ENCODE results near the gene ZMAT5. TPM values are rescaled to one million over a fixed set of nuclear protein-coding genes. Genes with fewer than 3 reads are reported as not detected.

Gene ZMAT5
- polyA plus RNA-seq, 3 donors = 27.1 to 79.4 (median 59.3) TPM

DNA sequence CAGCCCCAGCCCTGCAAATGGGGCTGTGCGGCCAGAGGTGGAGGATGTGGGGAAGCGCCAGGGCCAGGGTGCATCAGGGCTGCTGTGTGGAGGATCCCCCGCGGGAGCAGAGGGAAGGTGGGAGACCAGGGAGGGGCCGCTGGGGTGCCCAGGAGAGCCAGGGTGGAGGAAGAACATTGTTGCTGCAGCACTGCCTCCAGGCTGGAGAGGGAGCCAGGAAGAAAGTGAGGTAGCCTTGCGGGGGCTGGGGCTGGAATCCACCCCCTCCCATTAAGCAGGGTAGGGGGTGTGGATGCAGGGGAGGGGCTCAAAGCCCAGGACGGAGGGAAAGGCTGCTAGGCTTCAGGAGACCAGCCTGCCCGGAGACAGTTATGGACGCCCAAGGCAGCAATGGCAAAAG lies 32.0 kb downstream of the ZMAT5 start:
- H4K20me1 ChIP-seq (ENCODE audit: insufficient read depth, low read length) = no peaks in the 10 kb centered on the region
- peaks cover 1 to 7% (median 5%) of the 10 kb centered on the region in 3 donors for H3K27me3 Mint-ChIP-seq (ENCODE audit: low read depth in 3 of 3)
- intact Hi-C loops (cut with micrococcal nuclease) = no loop called here
- H3K27ac Mint-ChIP-seq = no peak overlapping the region
- no peak overlapping the region for H3K9ac ChIP-seq (ENCODE audit: insufficient read depth, low read length, poor library complexity, severe bottlenecking)
- WGBS (ENCODE audit: insufficient coverage) = 68% methylated on average over 4 of the region's 9 CpGs
- H3K36me3 Mint-ChIP-seq = peaks cover 55 to 71% of the 10 kb centered on the region in 2 donors
- no peak overlapping the region for H3K4me3 Mint-ChIP-seq
- no peak overlapping the region for H2AFZ ChIP-seq (ENCODE audit: insufficient read depth, low read depth, low read length, poor library complexity, severe bottlenecking)
- peaks cover 0 to 2% (median 0%) of the 10 kb centered on the region in 7 donors for H3K9me3 Mint-ChIP-seq
- H3K4me1 ChIP-seq (ENCODE audit: control insufficient read depth in 1 of 2, insufficient read depth in 2 of 2, low read length in 2 of 2) = no peaks in the 10 kb centered on the region
- H3K79me2 ChIP-seq (ENCODE audit: insufficient read depth, low read length) = no peaks in the 10 kb centered on the region
- peaks cover 23 to 52% of the 10 kb centered on the region in 2 donors for H3K36me3 ChIP-seq (replicated peaks in 1 of 2; ENCODE audit: control insufficient read depth in 1 of 2, insufficient read depth in 2 of 2, low read length in 2 of 2)
- H3K4me2 ChIP-seq (replicated peaks; ENCODE audit: extremely low read depth, low read length, poor library complexity, severe bottlenecking) = no peak overlapping the region
- TF ChIP-seq, protein P1, sequence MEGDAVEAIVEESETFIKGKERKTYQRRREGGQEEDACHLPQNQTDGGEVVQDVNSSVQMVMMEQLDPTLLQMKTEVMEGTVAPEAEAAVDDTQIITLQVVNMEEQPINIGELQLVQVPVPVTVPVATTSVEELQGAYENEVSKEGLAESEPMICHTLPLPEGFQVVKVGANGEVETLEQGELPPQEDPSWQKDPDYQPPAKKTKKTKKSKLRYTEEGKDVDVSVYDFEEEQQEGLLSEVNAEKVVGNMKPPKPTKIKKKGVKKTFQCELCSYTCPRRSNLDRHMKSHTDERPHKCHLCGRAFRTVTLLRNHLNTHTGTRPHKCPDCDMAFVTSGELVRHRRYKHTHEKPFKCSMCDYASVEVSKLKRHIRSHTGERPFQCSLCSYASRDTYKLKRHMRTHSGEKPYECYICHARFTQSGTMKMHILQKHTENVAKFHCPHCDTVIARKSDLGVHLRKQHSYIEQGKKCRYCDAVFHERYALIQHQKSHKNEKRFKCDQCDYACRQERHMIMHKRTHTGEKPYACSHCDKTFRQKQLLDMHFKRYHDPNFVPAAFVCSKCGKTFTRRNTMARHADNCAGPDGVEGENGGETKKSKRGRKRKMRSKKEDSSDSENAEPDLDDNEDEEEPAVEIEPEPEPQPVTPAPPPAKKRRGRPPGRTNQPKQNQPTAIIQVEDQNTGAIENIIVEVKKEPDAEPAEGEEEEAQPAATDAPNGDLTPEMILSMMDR (IDR thresholded peaks at IDR 0.05) = no peak
- peaks cover 4% of the 10 kb centered on the region for H3K4me1 Mint-ChIP-seq
- no peaks in the 10 kb centered on the region for H3K9me3 ChIP-seq (replicated peaks in 1 of 2; ENCODE audit: control insufficient read depth in 1 of 2, insufficient read depth in 1 of 2, low read length in 2 of 2)
- DNase-seq = no peak
- H3K27me3 ChIP-seq (ENCODE audit: control insufficient read depth in 2 of 2, insufficient read depth in 2 of 2, low read length in 2 of 2) = no peaks in the 10 kb centered on the region
- H3K4me3 ChIP-seq (replicated peaks in 1 of 3; ENCODE audit: low read depth in 2 of 3, low read length in 3 of 3) = no peak overlapping the region
- H3K27ac ChIP-seq (ENCODE audit: low read depth in 1 of 2, low read length in 2 of 2) = no peak overlapping the region

DNA sequence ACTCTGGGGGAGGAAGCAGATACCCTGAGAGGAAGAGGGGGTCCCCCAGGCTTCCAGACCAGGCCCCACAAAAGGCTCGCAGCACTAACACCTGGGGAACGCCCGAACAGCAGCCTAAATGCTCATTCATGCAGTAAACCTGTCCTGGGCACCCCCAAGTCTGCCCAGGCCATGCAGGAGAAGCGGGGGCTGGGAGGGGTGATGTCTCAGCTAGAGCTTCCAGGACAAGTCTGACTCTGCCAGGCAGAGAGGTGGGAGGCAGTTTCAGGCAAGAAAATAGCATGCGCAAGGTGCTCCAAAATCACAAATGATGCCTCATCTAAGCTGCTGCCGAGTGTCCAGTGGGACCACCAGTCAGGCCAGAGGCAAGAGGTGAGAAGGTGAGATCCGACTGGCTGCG lies 32.4 kb downstream of the ZMAT5 start:
- no peaks in the 10 kb centered on the region for H3K79me2 ChIP-seq (ENCODE audit: insufficient read depth, low read length)
- H3K27ac ChIP-seq (ENCODE audit: low read depth in 1 of 2, low read length in 2 of 2) = no peak overlapping the region
- H3K4me1 Mint-ChIP-seq = peaks cover 4% of the 10 kb centered on the region
- H3K9me3 Mint-ChIP-seq = peaks cover 0 to 2% (median 0%) of the 10 kb centered on the region in 7 donors
- H3K9me3 ChIP-seq (replicated peaks in 1 of 2; ENCODE audit: control insufficient read depth in 1 of 2, insufficient read depth in 1 of 2, low read length in 2 of 2) = no peaks in the 10 kb centered on the region
- no peak overlapping the region for H3K4me3 Mint-ChIP-seq
- H3K4me3 ChIP-seq (replicated peaks in 1 of 3; ENCODE audit: low read depth in 2 of 3, low read length in 3 of 3) = no peak overlapping the region
- no peak overlapping the region for H2AFZ ChIP-seq (ENCODE audit: insufficient read depth, low read depth, low read length, poor library complexity, severe bottlenecking)
- H3K4me2 ChIP-seq (replicated peaks; ENCODE audit: extremely low read depth, low read length, poor library complexity, severe bottlenecking) = no peak overlapping the region
- H3K36me3 Mint-ChIP-seq = peaks cover 50 to 67% of the 10 kb centered on the region in 2 donors
- H3K36me3 ChIP-seq (replicated peaks in 1 of 2; ENCODE audit: control insufficient read depth in 1 of 2, insufficient read depth in 2 of 2, low read length in 2 of 2) = peaks cover 19 to 47% of the 10 kb centered on the region in 2 donors
- no peak for DNase-seq
- intact Hi-C loops (cut with micrococcal nuclease) = no loop called here
- H3K27me3 ChIP-seq (ENCODE audit: control insufficient read depth in 2 of 2, insufficient read depth in 2 of 2, low read length in 2 of 2) = no peaks in the 10 kb centered on the region
- no peak overlapping the region for H3K27ac Mint-ChIP-seq
- H3K4me1 ChIP-seq (ENCODE audit: control insufficient read depth in 1 of 2, insufficient read depth in 2 of 2, low read length in 2 of 2) = no peaks in the 10 kb centered on the region
- no peak overlapping the region for H3K9ac ChIP-seq (ENCODE audit: insufficient read depth, low read length, poor library complexity, severe bottlenecking)
- peaks cover 1 to 7% (median 5%) of the 10 kb centered on the region in 3 donors for H3K27me3 Mint-ChIP-seq (ENCODE audit: low read depth in 3 of 3)
- TF ChIP-seq, protein P1 (IDR thresholded peaks at IDR 0.05) = no peak
- H4K20me1 ChIP-seq (ENCODE audit: insufficient read depth, low read length) = no peaks in the 10 kb centered on the region
- 61% methylated on average over 8 of the region's 8 CpGs for WGBS (ENCODE audit: insufficient coverage)

All from CD14-positive monocyte (primary cell).